ENCODE data around the gene THBS2.

DNA sequence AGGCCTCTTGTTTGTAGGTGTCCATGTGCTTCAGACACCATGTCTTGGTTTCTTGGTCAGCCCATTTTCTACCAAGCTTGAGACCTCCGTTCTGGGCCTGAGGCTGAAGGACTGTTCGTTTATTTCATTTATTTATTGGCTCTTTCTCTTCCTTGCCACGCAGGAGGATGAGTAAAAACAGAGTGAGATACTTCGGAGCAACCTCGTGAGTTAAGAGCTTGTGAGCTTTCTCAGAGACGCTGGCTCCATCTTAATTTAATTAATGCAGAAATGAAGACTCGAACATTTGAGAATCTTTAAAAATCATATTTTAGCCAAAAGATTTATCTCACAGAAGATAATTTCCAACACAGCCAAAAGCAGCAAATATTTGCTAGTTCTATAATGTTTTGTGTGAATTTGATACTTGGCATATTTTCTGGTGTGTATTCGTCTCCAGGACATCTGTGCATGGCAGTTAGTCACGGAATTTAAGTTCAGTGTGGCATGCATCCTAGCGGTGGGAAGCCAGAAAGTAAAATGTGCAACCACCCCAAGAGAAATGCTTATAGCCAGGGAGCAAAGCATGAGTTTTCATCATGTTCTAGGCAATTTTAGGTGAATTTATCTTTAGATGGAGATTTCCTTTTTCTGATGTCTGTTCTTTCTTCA, 76.0 kb downstream of the THBS2 start:
- TF ChIP-seq, protein P1, sequence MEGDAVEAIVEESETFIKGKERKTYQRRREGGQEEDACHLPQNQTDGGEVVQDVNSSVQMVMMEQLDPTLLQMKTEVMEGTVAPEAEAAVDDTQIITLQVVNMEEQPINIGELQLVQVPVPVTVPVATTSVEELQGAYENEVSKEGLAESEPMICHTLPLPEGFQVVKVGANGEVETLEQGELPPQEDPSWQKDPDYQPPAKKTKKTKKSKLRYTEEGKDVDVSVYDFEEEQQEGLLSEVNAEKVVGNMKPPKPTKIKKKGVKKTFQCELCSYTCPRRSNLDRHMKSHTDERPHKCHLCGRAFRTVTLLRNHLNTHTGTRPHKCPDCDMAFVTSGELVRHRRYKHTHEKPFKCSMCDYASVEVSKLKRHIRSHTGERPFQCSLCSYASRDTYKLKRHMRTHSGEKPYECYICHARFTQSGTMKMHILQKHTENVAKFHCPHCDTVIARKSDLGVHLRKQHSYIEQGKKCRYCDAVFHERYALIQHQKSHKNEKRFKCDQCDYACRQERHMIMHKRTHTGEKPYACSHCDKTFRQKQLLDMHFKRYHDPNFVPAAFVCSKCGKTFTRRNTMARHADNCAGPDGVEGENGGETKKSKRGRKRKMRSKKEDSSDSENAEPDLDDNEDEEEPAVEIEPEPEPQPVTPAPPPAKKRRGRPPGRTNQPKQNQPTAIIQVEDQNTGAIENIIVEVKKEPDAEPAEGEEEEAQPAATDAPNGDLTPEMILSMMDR (IDR thresholded peaks at IDR 0.05 in 4 of 5, conservative IDR thresholded peaks at IDR 0.05 in 1 of 5): no peak
- TF ChIP-seq POLR2A (IDR thresholded peaks at IDR 0.05): no peak
